B cell (primary cell): ENCODE measurements around the gene CERS5. TPM values are rescaled to one million over a fixed set of nuclear protein-coding genes. Genes with fewer than 3 reads are reported as not detected.

Experiments
- ATAC-seq: fragments of 200-7000 bp; cut with Tn5 transposase; one replicate; pipeline ENCODE4 v1.10.0; 2021; ENCODE audit warnings: low read depth, mild to moderate bottlenecking, moderate number of reproducible peaks, moderate library complexity
- CTCF ChIA-PET: fragments of 350-600 bp; sonication (Branson Sonifier 250); formaldehyde crosslinking; loops from one replicate; lab custom pipeline; 2021; ENCODE audit warnings: antibody characterized with exemption, inconsistent platforms; lab: Charles Lee
- POLR2A ChIA-PET: fragments of 350-600 bp; sonication (Branson Sonifier 250); formaldehyde crosslinking; loops from one replicate; lab custom pipeline; 2021; ENCODE audit warnings: antibody characterized with exemption; lab: Charles Lee
- DNase-seq: peaks from one replicate; pipeline ENCODE4 v3.0.0; 2013
- H2AFZ ChIP-seq: 2 replicates; pipeline ENCODE4 v1.6.1; 2012; ENCODE audit warnings: mild to moderate bottlenecking, low read depth, low read length; ENCODE audit not compliant: insufficient read depth, poor library complexity, severe bottlenecking
- H3K27ac ChIP-seq, 2 donors: 1 replicate in 1 of 2; 2 replicates in 1 of 2; pipeline ENCODE4 v1.5.1; 2012 to 2013; ENCODE audit warnings: low read length in 2 of 2, mild to moderate bottlenecking in 2 of 2, moderate library complexity in 1 of 2
- H3K27me3 ChIP-seq, 4 experiments: fragments of 200-600 bp in 1 of 4; sonication (generic) in 1 of 4; replicated peaks in 1 of 4; 1 replicate in 2 of 4; 2 replicates in 2 of 4; pipeline versions ENCODE4 v1.6.1 to v1.7.0; 2013 to 2016; ENCODE audit warnings: low read length in 3 of 4, mild to moderate bottlenecking in 2 of 4, mixed read lengths in 1 of 4, moderate library complexity in 1 of 4; ENCODE audit not compliant: insufficient read depth in 4 of 4, control insufficient read depth in 3 of 4; ENCODE audit errors: control extremely low read depth in 1 of 4
- H3K36me3 ChIP-seq, 2 experiments: replicated peaks in 1 of 2; 1 replicate in 1 of 2; 2 replicates in 1 of 2; pipeline versions ENCODE4 v1.6.1 to v1.7.1; 2013; ENCODE audit warnings: low read length in 1 of 2; ENCODE audit not compliant: insufficient read depth in 2 of 2, control insufficient read depth in 1 of 2; ENCODE audit errors: control extremely low read depth in 1 of 2, extremely low read depth in 1 of 2
- H3K4me1 ChIP-seq, 2 donors: fragments of 200-600 bp in 1 of 2; sonication (generic) in 1 of 2; 1 replicate in 1 of 2; 2 replicates in 1 of 2; pipeline versions ENCODE4 v1.5.1 to v1.6.1; 2013 to 2017; ENCODE audit warnings: low read length in 2 of 2; ENCODE audit not compliant: control insufficient read depth in 2 of 2, insufficient read depth in 2 of 2
- H3K4me2 ChIP-seq: replicated peaks from 2 replicates; pipeline ENCODE3; 2012; ENCODE audit warnings: mild to moderate bottlenecking, low read depth, low read length; ENCODE audit not compliant: poor library complexity, severe bottlenecking
- H3K4me3 ChIP-seq, 5 experiments: fragments of 200-600 bp in 1 of 5; sonication (generic) in 1 of 5; 1 replicate in 3 of 5; 2 replicates in 2 of 5; pipeline versions ENCODE4 v1.5.1 to v1.7.0; 2011 to 2016; ENCODE audit warnings: low read length in 4 of 5, mild to moderate bottlenecking in 4 of 5, low read depth in 2 of 5, control low read depth in 1 of 5, moderate library complexity in 1 of 5; ENCODE audit not compliant: insufficient read depth in 1 of 5; ENCODE audit errors: control extremely low read depth in 1 of 5, extremely low read depth in 1 of 5
- H3K79me2 ChIP-seq: fragments of 200-600 bp; sonication (generic); one replicate; pipeline ENCODE4 v1.6.0; 2016; ENCODE audit warnings: low read length; ENCODE audit not compliant: control insufficient read depth, insufficient read depth
- H3K9ac ChIP-seq: fragments of 200-600 bp; sonication (generic); 2 replicates; pipeline ENCODE4 v1.6.1; 2017; ENCODE audit warnings: mild to moderate bottlenecking, low read length, moderate library complexity
- H3K9me3 ChIP-seq, 3 donors: one replicate each; pipeline versions ENCODE4 v1.6.1 to v1.7.1; 2013; ENCODE audit warnings: low read length in 2 of 3; ENCODE audit not compliant: control insufficient read depth in 2 of 3, insufficient read depth in 1 of 3; ENCODE audit errors: control extremely low read depth in 1 of 3
- H4K20me1 ChIP-seq: 2 replicates; pipeline ENCODE4 v1.6.0; 2012; ENCODE audit warnings: mild to moderate bottlenecking, low read length; ENCODE audit not compliant: insufficient read depth, control insufficient read depth, poor library complexity, severe bottlenecking
- H3K27ac Mint-ChIP-seq: one replicate; pipeline ENCODE4 v1.8.0; 2021; ENCODE audit warnings: mixed read lengths
- H3K27me3 Mint-ChIP-seq: one replicate; pipeline ENCODE4 v1.8.0; 2021; ENCODE audit warnings: mixed read lengths
- H3K4me1 Mint-ChIP-seq: one replicate; pipeline ENCODE4 v1.8.0; 2021; ENCODE audit warnings: mixed read lengths
- H3K4me3 Mint-ChIP-seq: one replicate; pipeline ENCODE4 v1.8.0; 2021; ENCODE audit warnings: mixed read lengths
- H3K9me3 Mint-ChIP-seq: one replicate; pipeline ENCODE4 v1.8.0; 2022; ENCODE audit warnings: mixed read lengths; ENCODE audit not compliant: insufficient read depth
- CTCF ChIP-seq: fragments of 200-600 bp; IDR thresholded peaks from one replicate; pipeline ENCODE4 v1.8.0; 2022; ENCODE audit warnings: antibody characterized with exemption, mild to moderate bottlenecking
- EZH2 ChIP-seq: IDR thresholded peaks from 2 replicates; pipeline ENCODE4 v1.6.1; 2012; ENCODE audit warnings: borderline replicate concordance, low read depth, mild to moderate bottlenecking, moderate library complexity, low read length; ENCODE audit not compliant: insufficient read depth, poor library complexity, severe bottlenecking
- WGBS: methylation state at CpG from one replicate; pipeline ENCODE4 v1.1.5; 2013; ENCODE audit warnings: missing lambda C conversion rate; ENCODE audit not compliant: insufficient coverage; 5-methylcytosine and 5-hydroxymethylcytosine counted together
- intact Hi-C: fragments of 100-400 bp; cut with micrococcal nuclease; formaldehyde crosslinking; loops from one replicate; pipeline ENCODE4 v1.10.0; 2022
- polyA plus RNA-seq: library from polyadenylated mRNA; depleted of rRNA; stranded (reverse); fragments of >200 nt; gene quantifications from 2 replicates; pipeline ENCODE4 v1.2.3, GENCODE V29; 2012
- total RNA-seq, 2 donors: library from RNA; stranded (reverse); fragments of 120-200 nt in 1 of 2; gene quantifications; 1 replicate in 1 of 2; 2 replicates in 1 of 2; pipeline versions ENCODE4 v1.2.3 to v1.2.4, GENCODE V29; 2013 to 2022

The CERS5 gene
- total and polyA plus RNA-seq, 2 donors (not counting 1 experiment from before 2014, with no cell fraction given) = 32.3 to 72.0 TPM

- TF ChIP-seq CTCF (no peak), EZH2 (no peak)
- H3K27ac ChIP-seq = peak overlapping the region in 1 of 2 donors; percentile 37
- H3K9ac ChIP-seq = no peak overlapping the region
- H3K4me3 ChIP-seq = no peak overlapping the region
- ATAC-seq (no peak), DNase-seq (no peak)
- peaks cover 26% of the 10 kb centered on the region for H3K4me1 Mint-ChIP-seq
- no peak overlapping the region for H3K4me3 Mint-ChIP-seq
- ChIA-PET CTCF (interaction anchor here (1.2 to 5.9 kb wide), 4 partner anchors 12 to 46 kb away, joined by 3 to 48 read pairs (median 6); partner anchors contain the start of gene COX14), POLR2A (no interaction called here)
- H3K9me3 Mint-ChIP-seq = no peaks in the 10 kb centered on the region
- no peak overlapping the region for H2AFZ ChIP-seq
- H4K20me1 ChIP-seq = peaks cover 27% of the 10 kb centered on the region
- peaks cover 53% of the 10 kb centered on the region for H3K79me2 ChIP-seq
- no peaks in the 10 kb centered on the region for H3K9me3 ChIP-seq
- H3K27ac Mint-ChIP-seq = no peak overlapping the region
- peaks cover 4 to 52% of the 10 kb centered on the region in 2 experiments for H3K36me3 ChIP-seq
- no peaks in the 10 kb centered on the region for H3K27me3 ChIP-seq
- WGBS = no CpG with 5 or more reads among the region's 4 CpGs
- intact Hi-C loops = no loop called here
- H3K4me1 ChIP-seq = peaks cover 10% of the 10 kb centered on the region in 2 donors
- H3K4me2 ChIP-seq = no peak overlapping the region
- no peaks in the 10 kb centered on the region for H3K27me3 Mint-ChIP-seq
Observed at GRCh38 chr12:50129290-50129689, 37.9 kb downstream of the CERS5 start.

GRCh38 chr12:50127546-50127945, 39.6 kb downstream of the CERS5 start:
- 100% methylated on average over 1 of the region's 2 CpGs for WGBS
- Histone ChIP-seq H3K27ac (no peak overlapping the region), H3K4me1 (peaks cover 7 to 10% of the 10 kb centered on the region in 2 donors), H3K27me3 (no peaks in the 10 kb centered on the region), H4K20me1 (peaks cover 34% of the 10 kb centered on the region), H3K9me3 (no peaks in the 10 kb centered on the region), H3K4me3 (no peak overlapping the region), H2AFZ (no peak overlapping the region), H3K9ac (no peak overlapping the region), H3K4me2 (no peak overlapping the region), H3K36me3 (peaks cover 4 to 57% of the 10 kb centered on the region in 2 experiments), H3K79me2 (peaks cover 67% of the 10 kb centered on the region)
- intact Hi-C loops = no loop called here
- ChIA-PET POLR2A (no interaction called here), CTCF (interaction anchor here (0.6 to 1.2 kb wide), 3 partner anchors 20 to 1336 kb away, joined by 3 to 8 read pairs (median 4); no protein-coding TSS in a partner anchor)
- H3K4me1 Mint-ChIP-seq = peaks cover 25% of the 10 kb centered on the region
- H3K27ac Mint-ChIP-seq = peak overlapping the region; percentile 16
- H3K4me3 Mint-ChIP-seq = no peak overlapping the region
- no peak for ATAC-seq
- H3K27me3 Mint-ChIP-seq = no peaks in the 10 kb centered on the region
- no peaks in the 10 kb centered on the region for H3K9me3 Mint-ChIP-seq
- no peak for DNase-seq
- no peak for TF ChIP-seq EZH2
- no peak for TF ChIP-seq CTCF
